ENCODE results near the gene WDR5.

GRCh38 chr9:134127065-134127580 is 8.8 kb upstream of the WDR5 start:
- no peak for TF ChIP-seq PRDM10 (tag by site-specific recombination; IDR thresholded peaks at IDR 0.05)
- TF ChIP-seq CTCF (tag by site-specific recombination; IDR thresholded peaks at IDR 0.05) = no peak
- TF ChIP-seq ZNF404 (tag by site-specific recombination; IDR thresholded peaks at IDR 0.05) = no peak
- TF ChIP-seq YY1 (tag by site-specific recombination; IDR thresholded peaks at IDR 0.05) = no peak
- no peak for TF ChIP-seq KLF16 (tag by site-specific recombination; IDR thresholded peaks at IDR 0.05)
- no peak for TF ChIP-seq OVOL3 (tag by site-specific recombination; IDR thresholded peaks at IDR 0.05)
- no peak for TF ChIP-seq ZNF549 (tag by site-specific recombination; IDR thresholded peaks at IDR 0.05)
